ENCODE measurements around the gene METTL4.

DNA sequence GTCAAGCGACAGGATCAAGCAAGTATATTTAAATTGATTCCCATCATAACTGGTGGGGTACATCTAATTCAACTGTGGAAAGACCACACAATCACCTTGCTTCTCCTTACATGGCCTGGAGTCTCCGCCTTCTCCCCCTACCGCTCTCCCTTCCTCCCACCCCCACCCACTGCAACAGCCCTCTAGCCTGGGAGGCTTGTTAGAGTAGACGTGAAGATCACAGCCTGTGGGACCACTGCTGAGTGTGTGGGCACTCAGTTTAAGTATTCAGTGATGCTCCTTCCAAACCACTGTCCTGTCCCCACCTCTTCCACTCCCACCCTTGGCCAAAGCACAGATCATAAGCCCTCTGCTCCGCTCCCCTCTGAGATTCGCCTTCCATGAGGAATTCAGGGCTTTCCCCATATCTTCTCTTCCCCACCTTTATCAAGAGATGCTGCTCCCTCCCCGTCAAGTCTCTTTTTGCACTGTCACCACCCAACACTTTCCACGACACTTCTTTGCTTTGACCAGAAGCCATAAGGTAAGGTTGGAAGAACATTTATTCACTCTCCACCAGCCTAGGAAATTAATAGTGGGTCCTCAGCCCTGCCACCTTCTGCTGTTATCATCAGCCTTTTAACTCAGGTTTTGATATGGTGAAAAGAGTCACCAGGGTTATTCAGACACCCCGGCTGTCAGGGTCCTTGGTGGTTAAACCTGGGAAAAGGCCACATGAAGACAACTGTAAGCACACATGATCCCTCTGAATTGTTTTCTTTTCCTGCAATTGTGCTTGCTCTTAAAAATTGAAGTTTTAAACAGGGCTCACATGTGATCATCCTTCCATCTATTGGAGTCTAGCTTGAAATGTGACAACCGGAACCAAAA lies 1.7 kb downstream of the METTL4 start:
- TF ChIP-seq POLR2AphosphoS5 (IDR thresholded peaks at IDR 0.05) = no peak
- no peak for TF ChIP-seq EZH2 (IDR thresholded peaks at IDR 0.05; ENCODE audit: borderline replicate concordance, insufficient read depth, low read length, poor library complexity, severe bottlenecking)
- TF ChIP-seq, protein P1, sequence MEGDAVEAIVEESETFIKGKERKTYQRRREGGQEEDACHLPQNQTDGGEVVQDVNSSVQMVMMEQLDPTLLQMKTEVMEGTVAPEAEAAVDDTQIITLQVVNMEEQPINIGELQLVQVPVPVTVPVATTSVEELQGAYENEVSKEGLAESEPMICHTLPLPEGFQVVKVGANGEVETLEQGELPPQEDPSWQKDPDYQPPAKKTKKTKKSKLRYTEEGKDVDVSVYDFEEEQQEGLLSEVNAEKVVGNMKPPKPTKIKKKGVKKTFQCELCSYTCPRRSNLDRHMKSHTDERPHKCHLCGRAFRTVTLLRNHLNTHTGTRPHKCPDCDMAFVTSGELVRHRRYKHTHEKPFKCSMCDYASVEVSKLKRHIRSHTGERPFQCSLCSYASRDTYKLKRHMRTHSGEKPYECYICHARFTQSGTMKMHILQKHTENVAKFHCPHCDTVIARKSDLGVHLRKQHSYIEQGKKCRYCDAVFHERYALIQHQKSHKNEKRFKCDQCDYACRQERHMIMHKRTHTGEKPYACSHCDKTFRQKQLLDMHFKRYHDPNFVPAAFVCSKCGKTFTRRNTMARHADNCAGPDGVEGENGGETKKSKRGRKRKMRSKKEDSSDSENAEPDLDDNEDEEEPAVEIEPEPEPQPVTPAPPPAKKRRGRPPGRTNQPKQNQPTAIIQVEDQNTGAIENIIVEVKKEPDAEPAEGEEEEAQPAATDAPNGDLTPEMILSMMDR (IDR thresholded peaks at IDR 0.05; ENCODE audit: poor library complexity, severe bottlenecking) = no peak
- no peak for TF ChIP-seq TAF1 (IDR thresholded peaks at IDR 0.05; ENCODE audit: low read depth)
- no peak for TF ChIP-seq MXI1 (conservative IDR thresholded peaks at IDR 0.05; ENCODE audit: poor library complexity, severe bottlenecking)
- TF ChIP-seq REST (IDR thresholded peaks at IDR 0.05; ENCODE audit: borderline replicate concordance) = no peak
- TF ChIP-seq RAD21 (conservative IDR thresholded peaks at IDR 0.05) = no peak
- no peak for TF ChIP-seq SMC3 (conservative IDR thresholded peaks at IDR 0.05; ENCODE audit: poor library complexity)

Data from neural cell (in vitro differentiated cells).